AG09309 (cell line): Measurements from ENCODE around the gene EHMT1.

Experiments used
- DNase-seq: peaks from one replicate; pipeline ENCODE4 v3.0.0-alpha.2; 2010; ENCODE audit warnings: low read depth
- H3K4me3 ChIP-seq: 2 replicates; pipeline ENCODE4 v1.5.1; 2011; ENCODE audit warnings: mild to moderate bottlenecking, low read depth, low read length, moderate library complexity; ENCODE audit not compliant: control insufficient read depth
- CTCF ChIP-seq: IDR thresholded peaks from 2 replicates; pipeline ENCODE4 v1.5.1; 2011; ENCODE audit warnings: mild to moderate bottlenecking, low read depth, low read length, inconsistent platforms; ENCODE audit not compliant: insufficient read depth, control insufficient read depth; ENCODE audit errors: missing control alignments

The EHMT1 gene

GRCh38 chr9:137578518-137579258 lies 40.1 kb upstream of the EHMT1 start, which contains the start of gene DPH7:
Gene DPH7 (minus strand): TSS chr9:137578925. CDS start chr9:137578777, 148 bp downstream.
- peak; percentile 45 for DNase-seq
- TF ChIP-seq CTCF = peak; percentile 85
- peak within 1 kb of the TSS; percentile 65 for H3K4me3 ChIP-seq

- H3K4me3 ChIP-seq = peak overlapping the region; percentile 35
- no peak for DNase-seq
- TF ChIP-seq CTCF = no peak
Observed at GRCh38 chr9:137579259-137579604, 39.6 kb upstream of the EHMT1 start.

- DNase-seq = no peak
- no peak overlapping the region for H3K4me3 ChIP-seq
- TF ChIP-seq CTCF = no peak
Observed at GRCh38 chr9:137580209-137580953, 38.4 kb upstream of the EHMT1 start.

- no peak overlapping the region for H3K4me3 ChIP-seq
- no peak for DNase-seq
- no peak for TF ChIP-seq CTCF
Observed at GRCh38 chr9:137580954-137581322, 37.9 kb upstream of the EHMT1 start.

GRCh38 chr9:137581361-137582285 lies 37.2 kb upstream of the EHMT1 start:
- TF ChIP-seq CTCF = no peak
- H3K4me3 ChIP-seq = no peak overlapping the region
- DNase-seq = no peak

GRCh38 chr9:137582286-137582860 lies 36.4 kb upstream of the EHMT1 start:
- H3K4me3 ChIP-seq = no peak overlapping the region
- TF ChIP-seq CTCF = no peak
- no peak for DNase-seq
